GM12801 (cell line): ENCODE results near the gene FRMD4A.

Source experiments
- TF ChIP-seq, protein P1 (sequence below): IDR thresholded peaks from one replicate; pipeline ENCODE4 v1.5.1; 2011; ENCODE audit warnings: control low read depth; ENCODE audit not compliant: insufficient read length; ENCODE audit errors: extremely low read depth

FRMD4A gene

DNA sequence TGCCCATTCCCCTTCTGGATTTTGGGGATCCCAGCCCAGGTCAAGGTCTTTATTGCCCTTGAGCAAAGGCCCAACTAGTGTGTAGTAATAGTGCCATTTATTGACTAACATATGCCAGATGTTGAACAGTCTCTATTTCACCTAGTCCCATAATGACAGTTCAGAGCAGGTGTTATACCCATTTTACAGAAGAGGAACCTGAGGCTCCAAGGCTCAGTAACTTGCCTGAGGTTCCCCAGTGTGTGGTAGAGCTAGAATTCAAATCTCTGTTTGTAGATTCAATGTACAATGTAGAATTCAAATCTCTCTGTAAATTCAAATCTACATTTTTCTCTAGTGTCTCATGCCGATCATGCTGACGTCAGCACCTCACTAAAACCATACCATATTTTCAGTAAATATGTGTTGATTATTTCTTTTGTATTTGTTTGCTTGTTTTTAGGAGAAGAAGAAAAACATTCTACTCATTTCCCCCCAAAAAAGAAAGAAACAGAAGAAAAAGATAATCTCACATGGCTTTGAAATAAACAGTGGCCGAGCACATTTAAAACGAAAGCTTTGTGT, 414.3 kb downstream of the FRMD4A start:
- TF ChIP-seq, protein P1, sequence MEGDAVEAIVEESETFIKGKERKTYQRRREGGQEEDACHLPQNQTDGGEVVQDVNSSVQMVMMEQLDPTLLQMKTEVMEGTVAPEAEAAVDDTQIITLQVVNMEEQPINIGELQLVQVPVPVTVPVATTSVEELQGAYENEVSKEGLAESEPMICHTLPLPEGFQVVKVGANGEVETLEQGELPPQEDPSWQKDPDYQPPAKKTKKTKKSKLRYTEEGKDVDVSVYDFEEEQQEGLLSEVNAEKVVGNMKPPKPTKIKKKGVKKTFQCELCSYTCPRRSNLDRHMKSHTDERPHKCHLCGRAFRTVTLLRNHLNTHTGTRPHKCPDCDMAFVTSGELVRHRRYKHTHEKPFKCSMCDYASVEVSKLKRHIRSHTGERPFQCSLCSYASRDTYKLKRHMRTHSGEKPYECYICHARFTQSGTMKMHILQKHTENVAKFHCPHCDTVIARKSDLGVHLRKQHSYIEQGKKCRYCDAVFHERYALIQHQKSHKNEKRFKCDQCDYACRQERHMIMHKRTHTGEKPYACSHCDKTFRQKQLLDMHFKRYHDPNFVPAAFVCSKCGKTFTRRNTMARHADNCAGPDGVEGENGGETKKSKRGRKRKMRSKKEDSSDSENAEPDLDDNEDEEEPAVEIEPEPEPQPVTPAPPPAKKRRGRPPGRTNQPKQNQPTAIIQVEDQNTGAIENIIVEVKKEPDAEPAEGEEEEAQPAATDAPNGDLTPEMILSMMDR = no peak

DNA sequence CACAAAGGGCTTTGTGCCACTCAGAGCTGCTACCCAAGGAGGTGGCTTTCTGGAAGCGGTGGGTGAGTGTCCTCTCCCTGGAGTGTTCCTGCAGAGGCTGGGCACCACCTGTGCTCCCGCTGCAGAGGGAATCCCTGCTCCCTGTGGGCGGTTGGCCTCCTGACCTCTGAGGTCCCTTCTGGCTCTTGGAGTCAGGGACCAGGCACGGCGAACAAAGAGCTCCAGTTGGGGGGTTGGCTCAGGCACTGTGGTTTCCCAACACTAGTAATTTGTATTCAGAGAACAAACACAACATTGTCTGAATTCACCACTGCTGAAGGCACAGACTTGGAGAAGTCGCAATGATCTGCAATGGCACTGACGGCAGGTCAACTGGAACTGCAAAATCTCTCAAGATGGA, 415.0 kb downstream of the FRMD4A start:
- TF ChIP-seq, protein P1 = no peak

DNA sequence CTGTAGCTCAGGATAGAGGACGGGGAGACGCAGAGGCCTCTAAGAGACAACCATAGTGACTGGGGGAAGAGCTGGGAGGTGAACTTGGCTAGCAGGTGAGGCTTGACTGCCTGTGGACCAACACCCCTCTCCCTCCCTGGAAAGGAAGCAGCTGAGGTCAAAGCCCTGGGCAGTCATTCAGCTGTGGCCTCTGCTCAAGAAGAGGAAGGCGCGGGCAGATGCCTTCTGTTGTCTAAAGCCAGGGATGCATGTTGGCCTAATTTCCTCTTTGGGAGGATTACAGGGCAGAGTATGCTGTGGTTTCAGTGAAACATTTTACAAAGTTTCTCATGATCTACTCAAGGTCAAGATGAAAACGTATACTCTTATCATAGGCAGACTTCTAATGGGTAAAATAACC, 416.8 kb downstream of the FRMD4A start:
- TF ChIP-seq, protein P1 = no peak

DNA sequence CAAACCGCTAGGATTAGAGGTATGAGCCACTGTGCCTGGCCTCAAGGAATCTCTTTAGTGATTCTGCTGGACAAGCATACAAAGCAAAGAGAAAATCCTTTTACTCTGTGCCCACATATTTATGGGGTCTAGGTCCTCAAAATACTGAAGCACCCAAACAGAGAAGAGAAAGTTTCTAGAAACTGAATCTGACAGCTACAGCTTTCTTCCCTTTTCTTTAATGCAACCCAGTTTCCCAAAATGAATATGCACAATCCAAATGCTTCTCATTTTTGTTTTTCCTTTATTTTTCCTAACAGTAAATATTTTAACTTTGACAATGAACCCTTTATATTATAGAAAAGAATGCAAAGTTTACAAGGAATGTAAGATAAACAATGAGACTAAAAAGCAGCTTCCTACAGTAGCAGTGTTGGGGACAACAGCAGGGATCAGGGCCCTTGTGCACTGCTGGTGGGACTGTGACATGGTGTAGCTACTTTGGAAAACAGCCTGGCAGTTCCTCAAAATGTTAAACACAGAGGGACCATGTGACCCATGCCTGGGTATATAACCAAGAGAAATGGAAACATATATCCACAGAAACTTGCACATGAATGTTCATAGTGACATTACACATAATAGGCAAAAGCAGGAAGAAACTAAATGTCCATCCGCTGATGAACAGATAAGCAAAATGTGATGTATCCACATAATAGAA, 418.8 kb downstream of the FRMD4A start:
- TF ChIP-seq, protein P1 = no peak

DNA sequence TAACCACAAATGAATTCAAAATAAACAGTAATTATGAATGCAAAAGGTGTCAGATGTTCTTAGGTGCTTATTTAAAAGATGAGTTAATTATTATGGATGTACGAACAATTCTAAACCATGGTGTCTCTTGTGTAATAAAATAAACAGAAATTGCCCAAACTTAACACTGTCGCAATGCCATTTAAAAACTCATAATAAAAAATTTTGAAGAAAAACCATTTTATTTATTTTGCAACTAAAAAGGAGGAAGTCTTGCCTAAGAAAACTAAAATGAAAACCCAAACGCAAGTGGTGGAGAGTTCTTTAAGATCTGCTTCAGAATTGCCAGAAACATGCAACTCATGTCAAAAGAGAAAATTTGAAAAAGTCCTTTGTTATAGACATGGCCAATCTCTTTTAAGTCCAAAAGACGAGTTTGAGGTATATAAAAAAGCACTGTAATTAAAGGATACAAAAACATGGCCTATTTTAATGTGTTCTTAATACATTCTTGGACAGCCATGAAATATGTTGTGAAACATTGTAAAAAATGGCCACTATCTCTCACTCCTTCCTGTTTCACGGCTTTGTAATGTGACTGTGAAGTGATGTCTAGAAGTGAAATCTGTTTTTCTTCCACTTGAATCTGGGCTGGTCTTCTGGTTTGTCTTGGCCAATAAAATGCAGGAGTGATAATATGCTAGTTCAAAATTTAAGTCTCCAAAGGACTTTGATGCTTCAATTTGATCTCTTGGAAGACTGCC, 421.0 kb downstream of the FRMD4A start:
- TF ChIP-seq, protein P1 = no peak

DNA sequence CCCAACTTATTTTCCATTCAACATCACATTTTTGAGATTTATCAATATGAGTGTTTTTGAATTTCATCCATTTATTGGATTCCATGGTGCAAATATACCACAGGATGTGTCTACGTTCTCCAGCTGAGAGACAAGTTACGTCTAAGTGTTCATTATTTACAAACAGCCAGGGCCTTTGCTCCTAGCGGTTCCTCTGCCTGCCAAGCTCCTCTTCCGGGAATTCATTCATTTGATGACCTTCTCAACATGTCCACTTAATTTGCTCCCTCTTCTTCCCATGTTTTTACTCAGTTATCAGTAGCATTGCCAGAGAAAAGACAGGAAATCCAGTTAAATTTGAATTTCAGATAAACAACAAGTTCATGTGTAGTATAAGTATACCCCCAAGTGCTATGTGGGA, 422.2 kb downstream of the FRMD4A start:
- TF ChIP-seq, protein P1 = no peak

DNA sequence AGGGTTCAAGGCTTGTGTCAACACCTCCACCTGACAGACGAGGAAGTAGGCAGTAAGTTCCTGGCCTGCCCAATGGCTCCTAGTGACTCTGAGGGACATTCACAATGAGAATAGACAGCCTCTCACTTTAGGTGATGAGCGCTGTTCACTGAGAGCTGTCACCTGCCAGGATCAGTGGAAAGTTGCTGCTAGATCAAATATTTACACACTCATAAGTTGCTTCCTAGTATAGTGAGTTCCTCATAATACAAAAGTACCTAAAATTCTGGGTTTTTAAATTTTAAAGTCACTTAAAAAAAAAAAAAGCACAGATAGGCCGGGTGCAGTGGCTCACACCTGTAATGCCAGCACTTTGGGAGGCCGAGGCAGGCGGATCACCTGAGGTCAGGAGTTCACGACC, 423.2 kb downstream of the FRMD4A start:
- TF ChIP-seq, protein P1 = no peak
